Thyroid gland (tissue), 4 donors: ENCODE results near the gene MOGAT1. TPM values are rescaled to one million over a fixed set of nuclear protein-coding genes. Genes with fewer than 3 reads are reported as not detected.
"Not testable (repeated sequence)": the region's sequence is repeated elsewhere in the genome, so short reads cannot be mapped to it uniquely, and the experiment has no call there.

Source experiments
- DNase-seq, 2 donors: peaks; one replicate each; pipeline ENCODE4 v3.0.0-alpha.2; 2019
- H3K27ac ChIP-seq, 3 donors: fragments of 200-600 bp; sonication (generic); 1 replicate in 2 of 3; 2 replicates in 1 of 3; pipeline ENCODE4 v1.5.1; 2016 to 2019; ENCODE audit warnings: mild to moderate bottlenecking in 1 of 3, moderate library complexity in 1 of 3
- H3K27me3 ChIP-seq: fragments of 200-600 bp; sonication (generic); one replicate; pipeline ENCODE4 v1.5.1; 2019
- H3K36me3 ChIP-seq, 2 donors: fragments of 200-600 bp; sonication (generic); one replicate each; pipeline ENCODE4 v1.5.1; 2016 to 2019
- H3K4me1 ChIP-seq, 2 donors: fragments of 200-600 bp; sonication (generic); one replicate each; pipeline ENCODE4 v1.5.1; 2017 to 2019
- H3K4me3 ChIP-seq, 3 donors: fragments of 200-600 bp; sonication (generic); replicated peaks in 1 of 3; 1 replicate in 2 of 3; 2 replicates in 1 of 3; pipeline ENCODE4 v1.5.1; 2016; ENCODE audit warnings: mild to moderate bottlenecking in 1 of 3
- H3K9me3 ChIP-seq: fragments of 200-600 bp; sonication (generic); one replicate; pipeline ENCODE4 v1.5.1; 2017
- CTCF ChIP-seq, 6 experiments: fragments of 200-600 bp in 3 of 6; fragments of 450-650 bp in 3 of 6; sonication (generic) in 3 of 6; IDR thresholded peaks; one replicate each; pipeline ENCODE4 v1.5.1; 2016 to 2019; ENCODE audit warnings: antibody characterized with exemption in 6 of 6, mild to moderate bottlenecking in 2 of 6, inconsistent platforms in 1 of 6, moderate library complexity in 1 of 6
- POLR2A ChIP-seq, 2 donors: fragments of 450-650 bp; IDR thresholded peaks; one replicate each; pipeline ENCODE4 v1.6.1; 2017; ENCODE audit warnings: antibody characterized with exemption in 2 of 2, mild to moderate bottlenecking in 2 of 2, moderate library complexity in 1 of 2
- WGBS, 2 donors: methylation state at CpG; one replicate each; pipeline ENCODE4 v1.1.5; 2017; 5-methylcytosine and 5-hydroxymethylcytosine counted together
- intact Hi-C: fragments of 100-400 bp; cut with DNase I; formaldehyde crosslinking; loops from one replicate; pipeline ENCODE4 v1.15.1; 2023
- total RNA-seq, 4 donors: library from RNA; depleted of rRNA; stranded (reverse); fragments of >200 nt; gene quantifications; one replicate each; pipeline ENCODE4 v1.2.3, GENCODE V29; 2016

Gene MOGAT1
- total RNA-seq, 4 donors from 2014 or later, result not detected

GRCh38 chr2:222711315-222711940, 40.0 kb downstream of the MOGAT1 start:
- TF ChIP-seq CTCF (IDR thresholded peaks at IDR 0.05) (no peak), POLR2A (IDR thresholded peaks at IDR 0.05) (no peak)
- peaks cover 20% of the 10 kb centered on the region in 2 donors for H3K4me1 ChIP-seq
- H3K4me3 ChIP-seq, result no peak overlapping the region
- no peaks in the 10 kb centered on the region for H3K9me3 ChIP-seq
- 89 to 95% methylated on average over 10 of the region's 10 CpGs for WGBS, 2 donors
- no peak overlapping the region for H3K27ac ChIP-seq
- intact Hi-C loops, result no loop called here
- H3K27me3 ChIP-seq, result no peaks in the 10 kb centered on the region
- H3K36me3 ChIP-seq, result no peaks in the 10 kb centered on the region
- DNase-seq, result no peak

- no peak overlapping the region for H3K4me3 ChIP-seq
- intact Hi-C loops, result no loop called here
- no peaks in the 10 kb centered on the region for H3K36me3 ChIP-seq
- H3K4me1 ChIP-seq, result peaks cover 19 to 20% of the 10 kb centered on the region in 2 donors
- H3K27ac ChIP-seq, result no peak overlapping the region
- H3K27me3 ChIP-seq, result no peaks in the 10 kb centered on the region
- H3K9me3 ChIP-seq, result no peaks in the 10 kb centered on the region
- TF ChIP-seq CTCF (IDR thresholded peaks at IDR 0.05), result no peak
- no peak for TF ChIP-seq POLR2A (IDR thresholded peaks at IDR 0.05)
- 82 to 90% methylated on average over 3 of the region's 3 CpGs for WGBS, 2 donors
- DNase-seq, result no peak
These were observed 41.5 kb downstream of the MOGAT1 start for GRCh38 chr2:222713002-222713401.

- intact Hi-C loops, result no loop called here
- peak; percentile 64 to 69 for DNase-seq
- no peaks in the 10 kb centered on the region for H3K36me3 ChIP-seq
- peaks cover 17 to 20% of the 10 kb centered on the region in 2 donors for H3K4me1 ChIP-seq
- TF ChIP-seq POLR2A (IDR thresholded peaks at IDR 0.05) (no peak), CTCF (IDR thresholded peaks at IDR 0.05) (no peak)
- H3K4me3 ChIP-seq, result no peak overlapping the region
- no peaks in the 10 kb centered on the region for H3K27me3 ChIP-seq
- H3K9me3 ChIP-seq, result no peaks in the 10 kb centered on the region
- peak overlapping the region; percentile 34 to 90 (median 80) for H3K27ac ChIP-seq
- WGBS, 2 donors, result 13 to 19% methylated on average over 7 of the region's 7 CpGs
These were observed 43.1 kb downstream of the MOGAT1 start for GRCh38 chr2:222714361-222715241.

- Histone ChIP-seq H3K36me3 (no peaks in the 10 kb centered on the region), H3K27me3 (no peaks in the 10 kb centered on the region), H3K27ac (peak overlapping the region in 2 of 3 donors; percentile 3 to 90), H3K9me3 (no peaks in the 10 kb centered on the region), H3K4me1 (peaks cover 17 to 20% of the 10 kb centered on the region in 2 donors), H3K4me3 (no peak overlapping the region)
- TF ChIP-seq POLR2A (IDR thresholded peaks at IDR 0.05) (no peak), CTCF (IDR thresholded peaks at IDR 0.05) (no peak)
- no peak for DNase-seq
- WGBS, 2 donors, result 88 to 93% methylated on average over 9 of the region's 9 CpGs
- intact Hi-C loops, result no loop called here
These were observed 44.3 kb downstream of the MOGAT1 start for GRCh38 chr2:222715742-222716141.

- H3K27me3 ChIP-seq, H3K27ac ChIP-seq, H3K9me3 ChIP-seq, intact Hi-C loops, H3K4me3 ChIP-seq, H3K36me3 ChIP-seq, DNase-seq: not testable (repeated sequence)
- peaks cover 4 to 12% of the 10 kb centered on the region in 2 donors for H3K4me1 ChIP-seq
- 95 to 100% methylated on average over 1 of the region's 1 CpG for WGBS, 2 donors
These were observed 48.3 kb downstream of the MOGAT1 start for GRCh38 chr2:222719787-222720186.

GRCh38 chr2:222721597-222721996, 50.1 kb downstream of the MOGAT1 start:
- H3K36me3 ChIP-seq, intact Hi-C loops, H3K27me3 ChIP-seq, H3K4me1 ChIP-seq, H3K4me3 ChIP-seq, DNase-seq, H3K27ac ChIP-seq, H3K9me3 ChIP-seq: not testable (repeated sequence)
- 99 to 100% methylated on average over 2 of the region's 2 CpGs for WGBS, 2 donors
